ENCODE measurements around the gene ARSD.

Gene ARSD

GRCh38 chrX:2862404-2862803 is 66.7 kb downstream of the ARSD start:
- no peak for DNase-seq (ENCODE audit: low read depth in 2 of 3, low spot score in 2 of 3)

- no peak for DNase-seq (ENCODE audit: low read depth in 2 of 3, low spot score in 2 of 3)
Measured at GRCh38 chrX:2859197-2859797, 69.8 kb downstream of the ARSD start.

- DNase-seq (ENCODE audit: low read depth in 2 of 3, low spot score in 2 of 3): no peak
Measured at GRCh38 chrX:2857566-2857965, 71.6 kb downstream of the ARSD start.

- DNase-seq (ENCODE audit: low read depth in 2 of 3, low spot score in 2 of 3): no peak
Measured at GRCh38 chrX:2855761-2856160, 73.4 kb downstream of the ARSD start.

GRCh38 chrX:2854918-2855317 is 74.2 kb downstream of the ARSD start:
- DNase-seq (ENCODE audit: low read depth in 2 of 3, low spot score in 2 of 3): no peak
